ENCODE data around the gene CALML3.

DNA sequence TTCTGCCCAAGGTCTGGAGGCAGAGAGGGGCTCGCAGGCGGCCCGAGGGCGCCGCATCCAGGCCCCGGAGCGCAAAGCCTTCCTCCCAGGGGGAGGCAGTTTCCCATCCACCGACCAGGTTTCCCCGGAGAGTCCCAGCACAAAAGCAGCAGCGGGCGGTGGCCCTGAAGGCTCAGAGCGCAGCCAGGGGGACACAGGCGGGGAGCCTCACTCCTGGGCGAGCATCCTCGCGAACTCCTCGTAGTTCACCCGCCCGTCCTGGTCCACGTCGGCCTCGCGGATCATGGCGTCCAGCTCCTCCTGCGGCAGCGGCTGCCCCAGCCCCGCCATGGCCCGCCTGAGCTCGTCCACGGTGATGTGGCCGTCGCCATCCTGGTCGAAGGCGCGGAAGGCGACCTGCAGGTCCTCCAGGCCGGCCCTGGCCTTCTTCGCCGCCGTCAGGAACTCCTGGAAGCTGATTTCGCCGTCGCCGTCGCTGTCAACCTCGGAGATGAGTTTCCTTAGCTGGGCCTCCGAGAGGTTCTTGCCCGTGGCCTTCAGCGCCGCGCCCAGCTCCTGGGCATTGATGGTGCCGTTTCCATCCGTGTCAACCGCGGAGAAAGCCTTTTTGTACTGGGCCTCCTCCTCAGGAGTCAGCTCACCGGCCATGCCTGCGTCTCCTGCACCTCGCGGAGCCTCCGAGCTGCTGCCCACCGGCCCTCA is 25.8 kb upstream of the CALML3 start:
- TF ChIP-seq CTCF (IDR thresholded peaks at IDR 0.05) (no peak), EZH2 (IDR thresholded peaks at IDR 0.05) (no peak), EZH2phosphoT487 (IDR thresholded peaks at IDR 0.05) (no peak)
